GF-D8 (cell line): Measurements from ENCODE around the gene SPDYE6.
A peak's percentile ranks its signal among the peaks of the same experiment; 100 is the strongest.
"Not testable (repeated sequence)": the region's sequence is repeated elsewhere in the genome, so short reads cannot be mapped to it uniquely, and the experiment has no call there.

Experiments
- DNase-seq: peaks from one replicate; lab custom pipeline; 2025; lab: John Stamatoyannopoulos, UW

Gene SPDYE6, protein sequence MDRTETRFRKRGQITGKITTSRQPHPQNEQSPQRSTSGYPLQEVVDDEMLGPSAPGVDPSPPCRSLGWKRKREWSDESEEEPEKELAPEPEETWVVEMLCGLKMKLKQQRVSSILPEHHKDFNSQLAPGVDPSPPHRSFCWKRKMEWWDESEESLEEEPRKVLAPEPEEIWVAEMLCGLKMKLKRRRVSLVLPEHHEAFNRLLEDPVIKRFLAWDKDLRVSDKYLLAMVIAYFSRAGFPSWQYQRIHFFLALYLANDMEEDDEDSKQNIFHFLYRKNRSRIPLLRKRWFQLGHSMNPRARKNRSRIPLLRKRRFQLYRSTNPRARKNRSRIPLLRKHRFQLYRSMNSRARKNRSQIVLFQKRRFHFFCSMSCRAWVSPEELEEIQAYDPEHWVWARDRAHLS

DNA sequence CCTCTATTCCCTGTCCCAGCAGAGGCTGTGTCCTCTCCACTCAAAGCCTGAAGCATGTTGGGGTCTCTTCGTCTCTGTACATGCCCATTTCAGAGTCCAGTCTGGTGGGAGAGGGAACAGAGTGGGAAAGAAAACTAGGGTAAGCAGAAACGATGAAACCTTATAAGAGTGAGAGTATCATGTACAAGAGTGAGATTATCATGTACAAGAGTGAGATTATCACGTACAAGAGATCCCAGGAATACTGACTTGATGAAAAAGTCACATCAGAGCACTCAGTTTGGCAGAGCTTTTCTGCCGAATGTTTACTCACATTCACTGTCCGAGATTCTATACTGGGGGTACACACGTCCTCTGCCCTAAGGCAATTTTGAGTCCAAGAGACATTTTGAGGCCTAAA is at the start of gene SPDYE6:
TSS of gene SPDYE6 (minus strand) at position 101 of the 400 bp plus-strand sequence. CDS start 421 bp downstream, outside the sequence.
- DNase-seq: not testable (repeated sequence)

DNA sequence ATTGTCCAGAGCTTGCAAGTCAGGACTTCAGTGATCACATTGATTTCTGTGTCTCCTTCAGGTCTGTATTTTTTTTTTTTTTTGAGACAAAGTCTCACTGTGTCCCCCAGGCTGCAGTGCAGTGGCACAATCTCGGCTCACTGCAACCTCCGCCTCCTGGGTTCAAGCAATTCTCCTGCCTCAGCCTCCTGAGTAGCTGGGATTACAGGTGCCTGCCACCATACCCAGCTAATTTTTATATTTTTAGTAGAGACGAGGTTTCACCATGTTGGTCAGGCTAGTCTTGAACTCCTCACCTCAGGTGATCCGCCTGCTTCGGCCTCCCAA is 48.6 kb upstream of the SPDYE6 start:
- DNase-seq: not testable (repeated sequence)

DNA sequence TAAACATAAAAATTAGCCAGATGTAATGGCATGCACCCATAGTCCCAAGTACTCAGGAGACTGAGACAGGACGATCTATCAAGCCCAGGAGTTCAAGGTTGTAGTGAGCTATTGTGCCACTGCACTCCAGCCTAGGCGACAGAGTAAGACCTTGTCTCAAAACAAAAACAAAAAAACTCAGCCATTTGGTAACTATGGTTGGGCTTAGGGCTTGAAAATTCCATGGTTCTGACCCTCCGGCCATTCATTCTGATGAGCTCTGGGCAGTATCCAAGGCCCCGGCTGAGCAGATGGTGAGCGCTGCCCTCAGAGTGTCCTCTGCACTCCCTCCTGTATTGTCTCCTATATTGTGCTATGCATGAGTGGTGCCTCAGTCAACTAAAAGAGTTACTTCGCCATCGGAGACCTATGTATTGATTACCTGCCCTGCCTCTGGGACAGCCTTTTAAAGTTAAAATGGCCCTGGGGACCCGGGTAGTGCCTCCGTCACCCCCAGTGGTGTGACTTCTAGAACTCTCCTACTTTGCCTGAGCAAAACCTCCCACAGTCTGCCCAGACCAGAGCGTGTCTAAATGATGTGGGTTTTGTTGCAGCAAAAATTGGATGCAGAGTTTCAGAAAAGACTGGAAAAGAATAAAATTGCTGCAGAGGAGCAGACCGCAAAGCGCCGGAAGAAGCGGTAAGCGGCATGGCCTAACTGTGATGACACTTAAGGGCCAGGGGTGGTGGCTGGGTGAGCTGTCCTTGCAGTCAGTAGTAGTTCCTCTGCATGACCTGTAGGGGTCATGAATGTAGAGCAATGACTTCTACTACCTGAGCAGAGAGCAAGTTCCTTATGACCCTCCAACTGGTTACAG is 48.0 kb upstream of the SPDYE6 start:
- peak; percentile 42 for DNase-seq

DNA sequence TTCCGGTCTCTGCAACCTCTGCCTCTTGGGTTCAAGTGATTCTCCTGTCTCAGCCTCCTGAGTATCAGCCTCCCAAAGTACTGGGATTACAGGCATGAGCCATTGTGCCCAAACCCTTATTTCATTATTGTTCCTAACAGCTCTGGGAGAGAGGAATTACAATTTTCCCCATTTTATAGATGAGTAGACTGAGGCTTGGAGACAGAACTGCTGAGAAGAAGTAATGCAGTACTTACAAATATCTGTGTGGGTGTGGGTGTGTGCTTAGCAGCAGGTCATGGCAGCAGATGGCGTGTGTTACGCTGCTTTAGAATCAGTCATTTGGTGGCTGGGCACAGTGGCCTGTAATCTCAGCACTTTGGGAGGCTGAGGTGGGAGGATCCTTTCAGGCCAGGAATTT is 47.3 kb upstream of the SPDYE6 start:
- DNase-seq: no peak

DNA sequence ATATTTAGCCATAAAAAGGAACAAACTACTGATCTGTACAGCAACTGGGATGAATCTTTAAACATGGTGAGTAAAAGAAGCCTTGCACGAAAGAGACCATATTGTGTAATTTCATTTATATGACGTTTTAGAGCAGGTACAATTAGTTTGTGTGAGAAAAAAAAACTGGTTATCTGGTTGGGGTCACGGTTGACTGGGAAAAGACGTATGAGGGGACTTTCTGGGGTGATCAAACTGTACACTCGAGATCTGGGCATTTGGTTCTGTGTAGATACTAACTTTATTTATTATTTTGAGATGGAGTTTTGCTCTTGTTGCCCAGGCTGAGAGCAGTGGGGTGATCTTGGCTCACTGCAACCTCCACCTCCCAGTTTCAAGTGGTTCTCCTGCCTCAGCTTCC is 44.1 kb upstream of the SPDYE6 start:
- no peak for DNase-seq

DNA sequence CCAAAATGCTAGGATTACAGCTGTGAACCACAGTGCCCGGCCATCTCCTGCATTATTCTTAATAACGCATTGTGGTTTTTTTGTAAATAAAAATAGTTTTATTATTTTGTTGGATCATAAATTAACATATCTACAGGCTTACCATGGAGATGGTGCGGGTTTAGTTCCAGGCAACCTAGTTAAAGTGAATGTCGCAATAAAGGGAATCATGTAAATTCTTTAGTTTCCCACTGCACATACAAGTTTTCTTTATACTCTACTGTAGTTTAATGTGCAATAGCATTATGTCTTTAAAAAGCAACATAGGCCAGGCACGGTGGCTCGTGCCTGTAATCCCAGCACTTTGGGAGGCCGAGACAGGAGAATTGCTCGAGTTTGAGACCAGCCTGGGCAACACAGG is 42.3 kb upstream of the SPDYE6 start:
- no peak for DNase-seq

DNA sequence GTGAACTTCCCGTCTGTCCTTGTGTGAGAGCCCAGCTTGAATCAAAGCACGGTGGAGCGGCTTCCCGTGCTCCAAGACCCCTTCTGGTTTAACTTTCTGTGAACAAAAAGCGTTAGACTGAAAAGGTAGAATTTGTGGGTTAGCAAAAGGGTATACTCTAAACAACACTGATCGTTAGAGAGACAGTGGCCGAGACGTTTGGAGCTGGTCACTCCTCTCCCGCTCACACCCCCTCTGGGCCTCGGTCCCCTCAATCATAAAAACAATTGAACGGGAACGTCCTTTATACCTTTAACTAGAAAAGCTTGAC is 40.4 kb upstream of the SPDYE6 start:
- DNase-seq: no peak

DNA sequence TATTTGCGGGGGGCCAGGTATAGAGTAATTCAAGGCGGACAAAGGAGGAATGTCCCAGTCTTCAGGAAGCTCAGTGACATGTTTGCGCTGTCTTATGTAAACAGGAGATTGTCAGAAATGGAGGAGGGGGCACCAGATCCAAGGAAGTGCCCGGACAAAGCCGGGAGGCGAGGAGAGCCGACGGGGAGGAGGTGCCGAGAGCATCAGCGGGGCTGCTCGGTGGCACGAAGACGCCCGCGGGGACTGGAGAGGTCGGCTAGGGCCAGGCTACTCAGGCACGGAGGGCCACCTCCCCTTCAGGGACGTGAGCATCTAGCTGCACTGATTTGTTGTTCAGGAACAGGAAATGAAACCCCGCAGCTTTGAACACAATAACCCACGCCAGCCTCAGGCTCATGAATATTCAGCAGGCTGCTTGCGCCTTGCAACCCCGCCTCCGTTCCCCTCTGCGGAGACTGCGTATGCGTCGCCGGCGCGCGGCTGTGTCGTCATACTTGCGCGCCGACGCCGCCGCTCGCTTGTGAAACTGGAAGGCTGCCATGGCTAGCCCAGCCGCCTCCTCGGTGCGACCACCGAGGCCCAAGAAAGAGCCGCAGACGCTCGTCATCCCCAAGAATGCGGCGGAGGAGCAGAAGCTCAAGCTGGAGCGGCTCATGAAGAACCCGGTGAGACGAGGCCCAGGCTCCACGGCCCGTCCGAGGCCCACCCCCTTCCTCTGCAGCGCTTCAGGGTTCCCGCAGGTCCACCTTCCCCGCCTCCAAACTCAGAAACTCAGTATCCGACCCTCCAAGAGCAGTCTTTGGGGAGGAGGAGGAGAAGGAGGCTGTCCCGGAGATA is 39.8 kb upstream of the SPDYE6 start, which contains the start of gene PRKRIP1:
TSS of gene PRKRIP1 (plus strand) at position 491 of the 837 bp plus-strand sequence. CDS start at position 540, 49 bp downstream.
- DNase-seq: peak; percentile 19

DNA sequence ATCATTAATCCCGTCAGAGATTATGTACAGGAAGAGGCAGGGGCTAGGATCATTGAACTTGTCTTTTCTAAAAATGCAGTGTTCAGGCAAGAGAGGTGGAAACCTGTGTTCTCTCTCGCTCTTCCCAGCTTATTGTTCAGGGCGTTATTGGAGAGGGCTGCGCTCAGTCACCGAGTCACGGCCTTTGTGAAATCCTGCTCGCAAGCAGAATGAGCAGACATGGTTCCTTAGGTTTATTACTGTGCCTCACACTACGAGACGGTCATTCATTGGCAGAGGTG is 39.3 kb upstream of the SPDYE6 start:
- DNase-seq: no peak

DNA sequence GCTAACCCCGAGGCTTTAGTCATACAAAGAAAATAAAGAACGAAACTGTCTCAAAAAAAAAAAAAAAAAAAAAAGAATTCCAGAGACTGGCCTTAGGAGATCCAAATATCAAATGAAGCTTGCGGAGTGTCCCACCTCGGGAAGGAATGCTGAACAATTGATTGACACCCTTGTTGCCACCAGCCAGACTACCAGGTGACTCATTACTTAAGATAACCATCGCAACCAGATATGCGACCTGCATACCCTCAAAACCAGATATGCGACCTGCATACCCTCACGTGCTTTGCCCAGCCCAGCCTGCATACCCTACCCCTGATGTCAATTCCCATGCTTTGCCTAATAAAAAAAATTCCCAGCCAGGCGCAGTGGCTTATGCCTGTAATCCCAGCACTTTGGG is 37.2 kb upstream of the SPDYE6 start:
- no peak for DNase-seq

DNA sequence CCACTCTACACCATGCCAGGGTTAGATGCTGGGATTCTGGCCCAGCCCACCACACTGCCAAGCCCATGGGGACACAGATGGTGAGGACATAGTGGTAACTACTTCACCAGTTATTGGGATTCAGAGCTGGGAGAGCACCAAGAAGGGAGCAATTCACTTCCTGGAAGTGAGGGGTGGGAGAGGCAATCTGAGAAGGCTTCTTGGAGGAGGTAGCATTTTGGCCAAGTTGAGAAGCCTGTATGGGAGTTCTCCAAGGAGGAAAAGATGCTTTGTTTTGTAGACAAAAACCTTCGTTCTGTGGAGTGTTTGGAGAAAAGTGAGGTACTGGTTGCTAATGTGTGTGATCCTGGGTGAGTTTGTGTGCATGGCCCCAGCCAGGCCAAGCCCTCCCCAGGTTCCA is 36.1 kb upstream of the SPDYE6 start:
- DNase-seq: no peak

DNA sequence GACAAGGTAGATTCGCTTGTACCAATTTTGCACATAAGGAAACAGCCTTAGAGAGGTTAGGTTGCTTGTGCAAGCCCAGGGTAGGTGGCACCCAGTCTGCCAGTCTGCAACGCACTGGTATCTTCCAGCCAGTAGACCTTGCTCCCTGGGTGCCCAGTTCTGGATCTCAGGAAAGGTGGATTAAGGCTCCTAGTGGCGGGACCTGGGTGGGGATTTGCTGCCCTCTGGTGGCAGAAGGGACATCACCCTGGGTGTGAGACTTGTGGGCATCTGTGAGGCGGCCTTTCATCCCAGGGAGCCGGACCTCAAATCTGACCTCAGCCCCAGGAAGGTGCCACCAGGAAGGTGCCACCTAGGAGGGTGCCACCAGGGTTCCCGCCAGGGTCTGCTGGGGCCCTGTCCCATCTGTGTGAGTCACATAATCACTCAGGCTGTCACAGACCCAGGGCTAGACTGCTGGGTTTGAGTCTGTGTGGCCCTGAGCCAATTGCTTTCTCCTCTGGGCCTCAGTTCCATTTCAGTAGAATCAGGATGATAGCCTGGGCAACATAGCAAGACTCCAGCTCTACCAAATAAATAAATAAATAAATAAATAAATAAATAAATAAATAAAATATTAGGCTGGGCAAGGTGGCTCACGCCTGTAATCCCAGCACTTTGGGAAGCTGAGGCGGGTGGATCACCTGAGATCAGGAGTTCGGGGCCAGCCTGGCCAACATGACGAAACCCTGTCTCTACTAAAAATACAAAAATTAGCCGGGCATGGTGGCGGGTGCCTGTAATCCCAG is 34.6 kb upstream of the SPDYE6 start:
- DNase-seq: peak; percentile 5

DNA sequence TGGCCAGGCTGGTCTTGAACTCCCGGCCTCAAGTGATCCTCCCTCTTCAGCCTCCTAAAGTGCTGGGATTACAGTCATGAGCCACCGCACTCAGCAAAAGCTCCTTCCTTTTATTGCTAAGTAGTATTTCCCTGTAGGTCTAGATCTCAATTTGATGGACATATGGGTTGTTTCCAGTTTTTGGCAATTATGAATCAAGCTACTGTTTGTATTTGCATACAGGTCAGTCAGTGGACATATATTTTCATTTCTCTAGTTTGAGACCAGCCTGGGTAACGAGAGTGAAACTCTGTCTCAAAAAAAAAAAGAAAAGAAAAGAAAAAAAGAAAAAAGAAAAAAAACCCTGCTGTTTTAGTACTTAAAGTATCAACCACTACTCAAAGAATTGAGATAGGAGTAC is 33.6 kb upstream of the SPDYE6 start:
- DNase-seq: no peak

DNA sequence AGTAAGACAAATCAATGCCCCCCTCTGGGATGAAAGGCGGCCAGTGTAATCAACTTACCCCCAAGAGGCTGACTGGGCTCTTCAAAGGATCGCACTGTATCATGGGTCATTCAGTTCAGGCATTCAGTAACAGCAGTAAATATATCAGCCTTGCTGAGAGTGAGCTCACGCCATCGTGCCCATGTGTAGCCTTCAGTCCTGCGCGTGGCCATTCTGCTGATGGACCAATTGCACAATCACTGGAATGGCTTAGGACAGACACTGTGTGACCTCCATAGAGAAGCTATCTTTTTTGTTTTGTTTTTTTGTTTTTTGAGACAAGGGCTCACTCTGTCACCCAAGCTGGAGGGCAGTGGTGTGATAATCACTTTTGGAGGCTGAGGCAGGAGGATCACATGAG is 30.8 kb upstream of the SPDYE6 start:
- no peak for DNase-seq

DNA sequence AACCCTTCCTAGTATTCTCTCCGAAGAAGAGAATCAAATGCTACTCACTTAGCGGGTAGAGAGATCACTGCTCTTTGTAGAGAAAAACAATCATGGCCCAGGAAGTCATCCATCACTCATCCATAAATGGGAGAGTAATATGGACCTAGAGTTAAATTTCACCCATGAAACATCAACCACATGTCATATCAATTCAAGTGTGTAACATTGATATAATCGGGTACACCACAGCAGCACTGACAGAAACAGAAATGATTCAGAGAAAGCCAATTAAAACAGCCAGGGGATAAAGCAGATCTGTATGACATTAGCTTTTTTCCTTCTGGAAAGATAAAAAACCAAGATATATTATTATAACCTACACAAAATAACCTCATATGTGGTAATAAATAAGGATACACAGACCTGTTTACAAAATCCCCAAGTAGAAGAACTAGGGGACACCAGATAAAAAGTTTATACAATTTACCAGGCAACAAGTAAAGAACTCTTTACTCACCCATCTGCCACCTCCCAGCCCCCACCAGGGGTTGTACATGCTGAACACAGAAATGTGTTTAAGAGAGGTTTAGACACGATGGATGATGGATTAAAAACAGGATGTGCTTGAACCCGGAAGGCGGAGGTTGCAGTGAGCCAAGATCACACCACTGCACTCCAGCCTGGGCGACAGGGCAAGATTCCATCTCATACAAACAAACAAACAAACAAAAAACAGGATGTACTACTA is 25.6 kb upstream of the SPDYE6 start:
- not testable (repeated sequence) for DNase-seq

DNA sequence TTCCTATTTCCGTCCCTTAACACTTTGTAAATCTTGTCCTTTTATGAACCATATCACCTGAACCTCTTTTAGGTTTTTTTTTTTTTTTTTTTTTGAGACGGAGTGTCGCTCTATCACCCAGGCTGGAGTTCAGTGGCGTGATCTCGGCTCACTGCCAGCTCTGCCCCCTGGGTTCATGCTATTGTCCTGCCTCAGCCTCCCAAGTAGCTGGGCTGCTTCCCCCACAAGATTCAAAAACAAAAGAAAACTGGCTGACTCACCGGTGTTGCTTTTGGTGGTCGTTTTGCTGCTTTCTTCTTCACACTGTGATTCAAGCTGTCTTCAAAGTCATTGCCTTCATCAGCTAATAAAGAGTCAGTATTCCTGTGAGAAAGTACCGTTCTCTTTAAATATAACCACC is 24.6 kb upstream of the SPDYE6 start:
- not testable (repeated sequence) for DNase-seq

DNA sequence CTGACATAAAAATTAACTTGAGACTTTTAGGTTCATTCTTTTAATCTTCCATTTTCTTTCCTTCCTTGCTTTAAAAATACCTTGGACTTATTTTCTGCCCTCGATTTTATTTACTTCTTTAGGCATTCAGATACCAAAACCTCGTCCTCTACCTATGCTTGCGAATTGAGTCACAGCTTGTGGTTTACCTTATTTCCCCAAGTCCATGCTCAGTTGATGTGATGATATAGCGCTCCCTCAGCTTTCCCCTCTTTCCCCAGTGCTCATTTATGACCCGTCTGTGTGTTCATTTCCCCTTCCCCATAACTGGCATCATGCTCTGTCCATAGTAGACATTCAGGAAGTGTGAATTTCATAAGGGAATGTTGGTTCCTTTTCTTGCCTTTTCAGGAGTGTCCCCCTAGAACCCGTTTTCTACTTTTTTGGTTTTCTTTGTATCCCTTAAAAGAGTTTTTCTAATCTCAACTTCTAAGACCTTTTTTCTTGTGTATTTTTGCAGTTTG is 20.8 kb upstream of the SPDYE6 start:
- DNase-seq: no peak

DNA sequence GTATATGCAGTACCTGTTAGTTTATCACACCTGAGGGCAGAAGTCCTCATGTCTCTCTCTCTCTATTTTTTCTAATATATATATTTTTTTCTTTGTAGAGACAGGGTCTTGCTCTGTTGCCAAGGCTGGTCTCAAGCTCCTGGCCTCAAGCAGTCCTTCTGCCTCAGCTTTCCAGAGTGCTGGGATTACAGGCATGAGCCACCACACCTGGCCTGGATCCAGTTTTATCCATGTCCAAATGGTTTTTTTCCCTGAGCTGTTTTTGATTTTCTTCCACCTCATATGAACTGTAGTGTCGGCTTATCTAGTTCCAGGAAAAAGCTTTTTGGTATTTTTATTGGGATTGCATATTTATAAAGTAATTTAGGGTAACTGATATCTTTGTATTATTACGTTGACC is 16.6 kb upstream of the SPDYE6 start:
- DNase-seq: not testable (repeated sequence)

DNA sequence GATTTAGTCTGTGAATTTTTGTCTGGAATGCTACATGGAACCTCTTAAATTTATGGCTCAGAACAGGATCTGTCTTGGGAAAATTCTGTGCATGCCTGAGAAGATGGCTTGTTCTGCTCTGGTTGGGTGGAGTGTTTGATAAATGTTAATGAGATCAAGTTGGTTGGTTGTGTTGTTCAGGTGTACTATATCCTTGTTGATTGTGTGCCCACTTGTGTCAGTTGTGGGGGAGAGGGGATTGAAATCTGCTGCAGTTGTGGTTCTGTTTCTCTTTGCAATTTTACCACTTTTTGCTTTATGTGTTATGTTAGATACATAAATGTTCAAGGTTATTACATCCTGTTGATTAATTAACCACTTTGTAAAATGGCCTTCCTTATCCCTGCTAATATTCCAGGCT is 13.8 kb upstream of the SPDYE6 start:
- DNase-seq: not testable (repeated sequence)

DNA sequence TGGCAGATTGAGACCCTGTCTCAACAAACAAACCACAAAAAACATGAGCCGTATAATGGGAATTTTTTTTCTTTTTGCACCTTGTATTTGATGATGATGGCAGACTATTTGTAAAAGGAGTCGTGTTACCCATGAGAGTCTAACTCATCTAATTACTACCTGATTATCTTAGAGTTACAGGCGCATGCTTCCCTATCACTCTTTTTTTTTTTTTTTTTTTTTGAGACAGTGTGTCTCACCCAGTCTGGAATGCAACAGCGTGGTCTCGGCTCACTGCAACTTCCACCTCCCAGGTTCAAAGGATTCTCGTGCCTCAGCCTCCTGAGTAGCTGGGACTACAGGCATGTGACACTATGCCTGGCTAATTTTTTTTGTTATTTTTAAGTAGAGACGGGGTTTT is 9.1 kb upstream of the SPDYE6 start:
- not testable (repeated sequence) for DNase-seq

DNA sequence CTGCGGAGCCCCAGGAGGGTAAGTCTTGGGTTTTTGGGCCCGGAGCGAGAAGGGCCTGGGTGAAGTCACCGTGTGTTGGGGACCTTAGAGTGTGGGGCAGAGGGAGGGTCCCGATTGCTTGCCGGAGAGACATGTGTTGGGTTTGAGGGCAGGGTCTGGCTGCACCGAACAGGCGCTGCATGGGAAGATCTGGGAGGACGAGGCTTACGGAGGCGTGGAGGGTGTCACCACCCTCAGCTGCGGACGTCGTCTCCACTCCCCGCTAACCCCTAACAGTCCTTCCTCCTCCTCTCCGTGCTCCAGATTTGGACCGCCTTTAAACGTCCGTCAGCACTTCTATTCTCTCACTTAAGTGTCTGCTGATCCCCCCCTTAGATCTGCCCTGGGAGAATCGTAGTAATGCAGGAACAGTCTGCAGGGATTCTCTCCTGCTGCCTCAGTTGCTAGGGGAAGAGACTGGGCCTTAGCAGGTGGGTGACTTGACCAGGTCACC is 8.2 kb upstream of the SPDYE6 start:
- DNase-seq: not testable (repeated sequence)
